GM12864 (cell line): ENCODE measurements around the gene EGFLAM.

Experiments
- DNase-seq: peaks from one replicate; pipeline ENCODE4 v3.0.0-alpha.2; 2011; ENCODE audit warnings: low read depth
- H3K4me3 ChIP-seq: 2 replicates; pipeline ENCODE4 v1.5.1; 2011; ENCODE audit warnings: mild to moderate bottlenecking, low read depth, low read length, control low read depth
- CTCF ChIP-seq: IDR thresholded peaks from 2 replicates; pipeline ENCODE4 v1.5.1; 2011; ENCODE audit warnings: low read depth, mild to moderate bottlenecking, moderate library complexity, low read length, control low read depth, inconsistent platforms; ENCODE audit errors: missing control alignments

EGFLAM gene

GRCh38 chr5:38378579-38378978 lies 120.2 kb downstream of the EGFLAM start:
- no peak for DNase-seq
- TF ChIP-seq CTCF, result peak; percentile 8
- H3K4me3 ChIP-seq, result no peak overlapping the region

- no peak overlapping the region for H3K4me3 ChIP-seq
- DNase-seq, result no peak
- TF ChIP-seq CTCF, result no peak
These were observed 121.1 kb downstream of the EGFLAM start for GRCh38 chr5:38379350-38379937.

GRCh38 chr5:38380537-38380936 lies 122.2 kb downstream of the EGFLAM start:
- TF ChIP-seq CTCF, result no peak
- no peak for DNase-seq
- no peak overlapping the region for H3K4me3 ChIP-seq

DNA sequence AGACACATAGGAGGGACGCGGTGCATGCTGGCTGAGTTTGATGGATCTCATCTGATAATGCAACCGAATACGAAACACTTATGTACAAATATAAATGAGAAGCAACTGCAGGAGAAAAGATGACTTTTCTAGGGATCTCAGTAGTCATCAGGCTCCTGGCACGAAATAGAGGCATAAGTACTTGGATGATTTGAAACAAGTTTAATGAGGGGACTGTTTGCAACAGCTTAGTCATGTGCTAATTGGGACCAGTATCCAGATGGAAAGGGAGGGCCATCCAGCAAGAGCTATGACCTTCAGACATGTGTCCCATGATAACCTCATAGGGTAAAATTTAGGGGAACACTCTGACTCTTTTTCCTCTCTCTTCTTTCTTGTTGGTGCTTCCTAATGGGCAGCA lies 123.0 kb downstream of the EGFLAM start:
- TF ChIP-seq CTCF, result no peak
- H3K4me3 ChIP-seq, result no peak overlapping the region
- no peak for DNase-seq

DNA sequence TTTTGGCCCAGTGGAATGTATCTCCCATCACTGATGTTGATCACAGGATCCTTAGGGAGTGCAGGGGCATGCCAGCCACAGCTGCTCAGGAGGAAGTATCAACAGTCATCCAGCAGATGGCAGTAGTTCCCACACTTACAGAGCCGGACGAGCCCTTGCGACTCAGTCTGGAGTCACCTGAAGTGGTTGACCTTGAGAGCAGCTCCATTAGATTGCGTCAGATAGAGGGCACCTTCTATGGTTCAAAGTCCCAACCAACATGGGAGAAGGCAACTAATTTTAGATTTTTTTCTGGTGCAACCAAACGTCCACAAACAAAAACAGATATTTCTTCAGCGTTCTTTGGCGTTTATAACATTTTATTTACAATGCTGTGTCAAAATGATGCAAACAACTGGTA lies 124.5 kb downstream of the EGFLAM start:
- H3K4me3 ChIP-seq, result no peak overlapping the region
- TF ChIP-seq CTCF, result peak; percentile 84
- DNase-seq, result peak; percentile 24

DNA sequence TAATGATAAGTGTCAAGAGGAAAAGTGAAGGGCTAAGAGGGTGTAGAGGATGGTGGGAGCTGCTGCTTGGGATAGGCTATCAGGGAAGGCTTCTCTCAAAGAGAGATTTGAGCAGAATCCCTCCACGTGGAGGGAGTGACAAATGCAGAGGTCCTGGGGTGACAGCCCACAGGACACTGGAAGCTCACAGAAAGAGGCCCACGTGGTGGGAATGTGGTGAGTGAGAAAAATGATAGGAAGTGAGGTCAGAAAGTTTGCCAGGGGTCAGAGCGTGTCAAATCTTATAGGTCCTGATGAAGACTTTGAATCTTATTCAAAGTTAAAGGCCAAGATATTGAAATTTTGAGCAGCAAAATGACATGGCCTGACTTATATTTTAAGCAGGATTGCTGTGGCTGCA lies 125.3 kb downstream of the EGFLAM start:
- TF ChIP-seq CTCF, result no peak
- H3K4me3 ChIP-seq, result no peak overlapping the region
- DNase-seq, result no peak

- TF ChIP-seq CTCF, result no peak
- no peak overlapping the region for H3K4me3 ChIP-seq
- DNase-seq, result no peak
These were observed 126.0 kb downstream of the EGFLAM start for GRCh38 chr5:38384396-38384795.
